ENCODE results near the gene PRLHR.

Gene PRLHR

GRCh38 chr10:118557946-118558345 lies 37.5 kb downstream of the PRLHR start:
- DNase-seq: no peak

GRCh38 chr10:118551535-118552100 lies 43.8 kb downstream of the PRLHR start:
- no peak for DNase-seq

- no peak for DNase-seq
Observed at GRCh38 chr10:118547282-118547681, 48.2 kb downstream of the PRLHR start.

- DNase-seq: no peak
Observed at GRCh38 chr10:118546479-118546878, 49.0 kb downstream of the PRLHR start.

GRCh38 chr10:118545381-118545780 lies 50.1 kb downstream of the PRLHR start:
- no peak for DNase-seq

- DNase-seq: no peak
Observed at GRCh38 chr10:118544401-118544948, 51.0 kb downstream of the PRLHR start.

- DNase-seq: no peak
Observed at GRCh38 chr10:118543714-118544400, 51.6 kb downstream of the PRLHR start.

- DNase-seq: no peak
Observed at GRCh38 chr10:118542745-118543144, 52.7 kb downstream of the PRLHR start.

GRCh38 chr10:118542205-118542604 lies 53.2 kb downstream of the PRLHR start:
- DNase-seq: no peak

GRCh38 chr10:118541718-118542117 lies 53.7 kb downstream of the PRLHR start:
- DNase-seq: no peak

All from GDM1 (cell line).